ENCODE results near the gene LYSMD1. TPM values are rescaled to one million over a fixed set of nuclear protein-coding genes. Genes with fewer than 3 reads are reported as not detected.
A peak's percentile ranks its signal among the peaks of the same experiment; 100 is the strongest.

Gene LYSMD1
- polyA plus RNA-seq, 1 experiment, result 9.1 TPM

GRCh38 chr1:151132335-151133017, 33.2 kb downstream of the LYSMD1 start:
- ChIA-PET POLR2A (no interaction called here), CTCF (interaction anchor here (2.0 kb wide), 1 partner anchor 33 kb away, joined by 7 read pairs; no protein-coding TSS in a partner anchor)
- Histone ChIP-seq H3K27ac (ENCODE audit: low read depth, low read length) (no peak overlapping the region), H3K9me3 (ENCODE audit: control insufficient read depth, insufficient read depth, low read length) (peaks cover 5% of the 10 kb centered on the region; the same call in 1 of the 2 replicates), H3K27me3 (ENCODE audit: control insufficient read depth, insufficient read depth, low read length) (peaks cover 10% of the 10 kb centered on the region), H3K4me3 (ENCODE audit: low read depth, low read length) (no peak overlapping the region)
- no peak for DNase-seq (ENCODE audit: low read depth, low spot score)
- no peak for TF ChIP-seq CTCF (IDR thresholded peaks at IDR 0.05; ENCODE audit: low read depth, low read length)

GRCh38 chr1:151131701-151132334, 33.9 kb downstream of the LYSMD1 start:
- no peak for DNase-seq (ENCODE audit: low read depth, low spot score)
- H3K4me3 ChIP-seq (ENCODE audit: low read depth, low read length), result peak overlapping the region; percentile 35
- CTCF ChIA-PET, result interaction anchor here (0.6 to 2.0 kb wide), 3 partner anchors 29 to 46 kb away, joined by 3 to 7 read pairs (median 3); no protein-coding TSS in a partner anchor

DNA sequence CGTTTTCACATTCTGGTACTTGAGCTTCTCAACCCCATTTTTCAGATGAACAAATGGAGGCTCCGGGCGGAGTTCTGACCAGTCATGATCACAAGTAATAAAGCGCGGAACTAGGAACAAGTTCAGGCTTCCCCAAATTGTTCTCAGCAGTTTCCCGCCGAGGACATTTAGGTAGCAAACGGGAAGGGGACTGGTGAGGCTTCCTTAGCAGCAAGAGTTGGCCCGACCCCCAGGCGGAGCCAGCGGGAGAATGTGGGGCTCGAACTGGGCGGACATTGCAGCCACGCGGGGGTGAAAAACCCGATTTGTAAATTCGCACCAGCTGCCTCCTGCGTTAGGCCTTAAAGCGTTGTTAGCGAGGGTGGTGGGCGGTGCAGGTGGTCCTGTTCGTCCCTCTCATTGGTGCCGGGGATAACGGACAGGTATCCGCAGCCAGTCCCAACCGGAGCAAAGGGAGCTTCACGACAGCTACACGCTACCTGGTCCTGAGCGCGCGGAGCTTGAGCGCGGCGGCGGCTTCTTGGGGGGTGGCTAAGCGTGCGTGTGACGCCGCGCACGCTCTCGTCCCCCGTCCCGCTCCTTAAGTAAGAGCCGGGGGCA, 34.6 kb downstream of the LYSMD1 start:
- Histone ChIP-seq H3K4me3 (ENCODE audit: low read depth, low read length) (peak overlapping the region; percentile 35), H3K27ac (ENCODE audit: low read depth, low read length) (no peak overlapping the region), H3K9me3 (ENCODE audit: control insufficient read depth, insufficient read depth, low read length) (peaks cover 5% of the 10 kb centered on the region; the same call in 1 of the 2 replicates), H3K27me3 (ENCODE audit: control insufficient read depth, insufficient read depth, low read length) (peaks cover 10% of the 10 kb centered on the region)
- TF ChIP-seq CTCF (IDR thresholded peaks at IDR 0.05; ENCODE audit: low read depth, low read length), result no peak
- ChIA-PET POLR2A (no interaction called here), CTCF (interaction anchor here (0.6 to 2.0 kb wide), 3 partner anchors 28 to 45 kb away, joined by 3 to 7 read pairs (median 3); no protein-coding TSS in a partner anchor)
- DNase-seq (ENCODE audit: low read depth, low spot score), result peak; percentile 52

More at GRCh38 chr1:151131701-151132334, 33.9 kb downstream of the LYSMD1 start:
- no peak for TF ChIP-seq CTCF (IDR thresholded peaks at IDR 0.05; ENCODE audit: low read depth, low read length)
- peaks cover 5% of the 10 kb centered on the region; the same call in 1 of the 2 replicates for H3K9me3 ChIP-seq (ENCODE audit: control insufficient read depth, insufficient read depth, low read length)
- peaks cover 10% of the 10 kb centered on the region for H3K27me3 ChIP-seq (ENCODE audit: control insufficient read depth, insufficient read depth, low read length)
- no peak overlapping the region for H3K27ac ChIP-seq (ENCODE audit: low read depth, low read length)
- POLR2A ChIA-PET, result no interaction called here

GRCh38 chr1:151128800-151129199, 36.9 kb downstream of the LYSMD1 start:
- peaks cover 10% of the 10 kb centered on the region for H3K27me3 ChIP-seq (ENCODE audit: control insufficient read depth, insufficient read depth, low read length)
- H3K27ac ChIP-seq (ENCODE audit: low read depth, low read length), result no peak overlapping the region
- no peak overlapping the region for H3K4me3 ChIP-seq (ENCODE audit: low read depth, low read length)
- TF ChIP-seq CTCF (IDR thresholded peaks at IDR 0.05; ENCODE audit: low read depth, low read length), result no peak
- DNase-seq (ENCODE audit: low read depth, low spot score), result no peak
- POLR2A ChIA-PET, result interaction anchor here (0.6 to 0.7 kb wide), 2 partner anchors 117 to 200 kb away, joined by 4 to 5 read pairs; no protein-coding TSS in a partner anchor
- peaks cover 5% of the 10 kb centered on the region; the same call in 1 of the 2 replicates for H3K9me3 ChIP-seq (ENCODE audit: control insufficient read depth, insufficient read depth, low read length)
- CTCF ChIA-PET, result interaction anchor here (0.6 to 1.7 kb wide), 2 partner anchors 29 to 117 kb away, joined by 3 to 6 read pairs; no protein-coding TSS in a partner anchor

Measured in AG04450 (cell line).